ENCODE measurements around the gene ADK.
"Not testable (repeated sequence)": the region's sequence is repeated elsewhere in the genome, so short reads cannot be mapped to it uniquely, and the experiment has no call there.

The ADK gene

GRCh38 chr10:74328388-74328787, 177.4 kb downstream of the ADK start:
- Histone ChIP-seq H3K9ac (ENCODE audit: low read length) (no peak overlapping the region), H3K27ac (ENCODE audit: low read depth, low read length) (no peak overlapping the region), H3K27me3 (ENCODE audit: control insufficient read depth, insufficient read depth, low read length) (no peaks in the 10 kb centered on the region), H3K36me3 (ENCODE audit: control insufficient read depth, insufficient read depth, low read length) (no peaks in the 10 kb centered on the region), H3K4me1 (ENCODE audit: control insufficient read depth, insufficient read depth, low read length) (no peaks in the 10 kb centered on the region), H3K4me3 (ENCODE audit: low read length) (no peak overlapping the region)

GRCh38 chr10:74329873-74330272, 178.9 kb downstream of the ADK start:
- H3K9ac ChIP-seq (ENCODE audit: low read length) = no peak overlapping the region
- no peaks in the 10 kb centered on the region for H3K36me3 ChIP-seq (ENCODE audit: control insufficient read depth, insufficient read depth, low read length)
- H3K4me1 ChIP-seq (ENCODE audit: control insufficient read depth, insufficient read depth, low read length) = no peaks in the 10 kb centered on the region
- no peaks in the 10 kb centered on the region for H3K27me3 ChIP-seq (ENCODE audit: control insufficient read depth, insufficient read depth, low read length)
- H3K4me3 ChIP-seq (ENCODE audit: low read length) = no peak overlapping the region
- H3K27ac ChIP-seq (ENCODE audit: low read depth, low read length) = no peak overlapping the region

- no peaks in the 10 kb centered on the region for H3K4me1 ChIP-seq (ENCODE audit: control insufficient read depth, insufficient read depth, low read length)
- H3K27me3 ChIP-seq (ENCODE audit: control insufficient read depth, insufficient read depth, low read length) = no peaks in the 10 kb centered on the region
- no peak overlapping the region for H3K27ac ChIP-seq (ENCODE audit: low read depth, low read length)
- no peaks in the 10 kb centered on the region for H3K36me3 ChIP-seq (ENCODE audit: control insufficient read depth, insufficient read depth, low read length)
- no peak overlapping the region for H3K9ac ChIP-seq (ENCODE audit: low read length)
- H3K4me3 ChIP-seq (ENCODE audit: low read length) = no peak overlapping the region
Observed at GRCh38 chr10:74330646-74331045, 179.6 kb downstream of the ADK start.

GRCh38 chr10:74332398-74332797, 181.4 kb downstream of the ADK start:
- Histone ChIP-seq H3K27me3 (ENCODE audit: control insufficient read depth, insufficient read depth, low read length) (no peaks in the 10 kb centered on the region), H3K36me3 (ENCODE audit: control insufficient read depth, insufficient read depth, low read length) (no peaks in the 10 kb centered on the region), H3K27ac (ENCODE audit: low read depth, low read length) (no peak overlapping the region), H3K4me1 (ENCODE audit: control insufficient read depth, insufficient read depth, low read length) (no peaks in the 10 kb centered on the region), H3K9ac (ENCODE audit: low read length) (no peak overlapping the region), H3K4me3 (ENCODE audit: low read length) (no peak overlapping the region)

- Histone ChIP-seq H3K27me3 (ENCODE audit: control insufficient read depth, insufficient read depth, low read length) (no peaks in the 10 kb centered on the region), H3K4me3 (ENCODE audit: low read length) (no peak overlapping the region), H3K27ac (ENCODE audit: low read depth, low read length) (no peak overlapping the region), H3K9ac (ENCODE audit: low read length) (no peak overlapping the region), H3K4me1 (ENCODE audit: control insufficient read depth, insufficient read depth, low read length) (no peaks in the 10 kb centered on the region), H3K36me3 (ENCODE audit: control insufficient read depth, insufficient read depth, low read length) (no peaks in the 10 kb centered on the region)
Observed at GRCh38 chr10:74333174-74333573, 182.2 kb downstream of the ADK start.

- Histone ChIP-seq H3K4me1 (ENCODE audit: control insufficient read depth, insufficient read depth, low read length) (no peaks in the 10 kb centered on the region), H3K4me3 (ENCODE audit: low read length) (no peak overlapping the region), H3K27me3 (ENCODE audit: control insufficient read depth, insufficient read depth, low read length) (no peaks in the 10 kb centered on the region), H3K36me3 (ENCODE audit: control insufficient read depth, insufficient read depth, low read length) (no peaks in the 10 kb centered on the region), H3K27ac (ENCODE audit: low read depth, low read length) (no peak overlapping the region), H3K9ac (ENCODE audit: low read length) (no peak overlapping the region)
Observed at GRCh38 chr10:74334221-74334620, 183.2 kb downstream of the ADK start.

- Histone ChIP-seq H3K4me3 (ENCODE audit: low read length) (no peak overlapping the region), H3K27me3 (ENCODE audit: control insufficient read depth, insufficient read depth, low read length) (no peaks in the 10 kb centered on the region), H3K27ac (ENCODE audit: low read depth, low read length) (no peak overlapping the region), H3K36me3 (ENCODE audit: control insufficient read depth, insufficient read depth, low read length) (no peaks in the 10 kb centered on the region), H3K4me1 (ENCODE audit: control insufficient read depth, insufficient read depth, low read length) (no peaks in the 10 kb centered on the region), H3K9ac (ENCODE audit: low read length) (no peak overlapping the region)
Observed at GRCh38 chr10:74335501-74335900, 184.5 kb downstream of the ADK start.

GRCh38 chr10:74337330-74338016, 186.5 kb downstream of the ADK start:
- no peak overlapping the region for H3K4me3 ChIP-seq (ENCODE audit: low read length)
- no peaks in the 10 kb centered on the region for H3K4me1 ChIP-seq (ENCODE audit: control insufficient read depth, insufficient read depth, low read length)
- H3K9ac ChIP-seq (ENCODE audit: low read length) = no peak overlapping the region
- no peak overlapping the region for H3K27ac ChIP-seq (ENCODE audit: low read depth, low read length)
- H3K36me3 ChIP-seq (ENCODE audit: control insufficient read depth, insufficient read depth, low read length) = no peaks in the 10 kb centered on the region
- no peaks in the 10 kb centered on the region for H3K27me3 ChIP-seq (ENCODE audit: control insufficient read depth, insufficient read depth, low read length)

GRCh38 chr10:74342991-74343390, 192.0 kb downstream of the ADK start:
- no peak overlapping the region for H3K4me3 ChIP-seq (ENCODE audit: low read length)
- H3K27ac ChIP-seq (ENCODE audit: low read depth, low read length) = no peak overlapping the region
- no peaks in the 10 kb centered on the region for H3K27me3 ChIP-seq (ENCODE audit: control insufficient read depth, insufficient read depth, low read length)
- H3K4me1 ChIP-seq (ENCODE audit: control insufficient read depth, insufficient read depth, low read length) = no peaks in the 10 kb centered on the region
- H3K36me3 ChIP-seq (ENCODE audit: control insufficient read depth, insufficient read depth, low read length) = no peaks in the 10 kb centered on the region
- H3K9ac ChIP-seq (ENCODE audit: low read length) = no peak overlapping the region

- H3K27ac ChIP-seq (ENCODE audit: low read depth, low read length) = no peak overlapping the region
- no peaks in the 10 kb centered on the region for H3K36me3 ChIP-seq (ENCODE audit: control insufficient read depth, insufficient read depth, low read length)
- H3K4me1 ChIP-seq (ENCODE audit: control insufficient read depth, insufficient read depth, low read length) = no peaks in the 10 kb centered on the region
- no peak overlapping the region for H3K4me3 ChIP-seq (ENCODE audit: low read length)
- no peaks in the 10 kb centered on the region for H3K27me3 ChIP-seq (ENCODE audit: control insufficient read depth, insufficient read depth, low read length)
- H3K9ac ChIP-seq (ENCODE audit: low read length) = no peak overlapping the region
Observed at GRCh38 chr10:74343804-74344203, 192.8 kb downstream of the ADK start.

GRCh38 chr10:74344306-74344705, 193.3 kb downstream of the ADK start:
- Histone ChIP-seq H3K4me3 (ENCODE audit: low read length) (no peak overlapping the region), H3K27me3 (ENCODE audit: control insufficient read depth, insufficient read depth, low read length) (no peaks in the 10 kb centered on the region), H3K27ac (ENCODE audit: low read depth, low read length) (no peak overlapping the region), H3K9ac (ENCODE audit: low read length) (no peak overlapping the region), H3K36me3 (ENCODE audit: control insufficient read depth, insufficient read depth, low read length) (no peaks in the 10 kb centered on the region), H3K4me1 (ENCODE audit: control insufficient read depth, insufficient read depth, low read length) (no peaks in the 10 kb centered on the region)

- Histone ChIP-seq H3K27ac (ENCODE audit: low read depth, low read length) (no peak overlapping the region), H3K9ac (ENCODE audit: low read length) (no peak overlapping the region), H3K4me3 (ENCODE audit: low read length) (no peak overlapping the region), H3K36me3 (ENCODE audit: control insufficient read depth, insufficient read depth, low read length) (no peaks in the 10 kb centered on the region), H3K27me3 (ENCODE audit: control insufficient read depth, insufficient read depth, low read length) (no peaks in the 10 kb centered on the region), H3K4me1 (ENCODE audit: control insufficient read depth, insufficient read depth, low read length) (no peaks in the 10 kb centered on the region)
Observed at GRCh38 chr10:74347522-74347921, 196.5 kb downstream of the ADK start.

GRCh38 chr10:74353021-74353420, 202.0 kb downstream of the ADK start:
- H3K9ac ChIP-seq (ENCODE audit: low read length); H3K27me3 ChIP-seq (ENCODE audit: control insufficient read depth, insufficient read depth, low read length); H3K27ac ChIP-seq (ENCODE audit: low read depth, low read length); H3K36me3 ChIP-seq (ENCODE audit: control insufficient read depth, insufficient read depth, low read length); H3K4me1 ChIP-seq (ENCODE audit: control insufficient read depth, insufficient read depth, low read length); H3K4me3 ChIP-seq (ENCODE audit: low read length): not testable (repeated sequence)

Measured in rectal smooth muscle tissue (tissue), 1 donor.